Gastroesophageal sphincter (tissue), 4 donors: ENCODE data around the gene MYO9B. TPM values are rescaled to one million over a fixed set of nuclear protein-coding genes. Genes with fewer than 3 reads are reported as not detected.

Source experiments
- ATAC-seq: fragments of 150-250 bp; one replicate; pipeline ENCODE4 v1.9.1; 2016; ENCODE audit warnings: mild to moderate bottlenecking, moderate library complexity
- H3K27ac ChIP-seq, 4 donors: fragments of 200-600 bp; sonication (generic) in 3 of 4; 1 replicate in 3 of 4; 2 replicates in 1 of 4; pipeline ENCODE4 v1.5.1; 2016 to 2019
- H3K27me3 ChIP-seq: fragments of 200-600 bp; sonication (generic); one replicate; pipeline ENCODE4 v1.5.1; 2019
- H3K36me3 ChIP-seq, 2 donors: fragments of 200-600 bp; sonication (generic); one replicate each; pipeline ENCODE4 v1.5.1; 2019; ENCODE audit warnings: control low read depth in 1 of 2
- H3K4me1 ChIP-seq, 3 donors: fragments of 200-600 bp; sonication (generic); 1 replicate in 2 of 3; 2 replicates in 1 of 3; pipeline ENCODE4 v1.5.1; 2016 to 2019; ENCODE audit warnings: control low read depth in 2 of 3
- H3K4me3 ChIP-seq, 2 donors: fragments of 200-600 bp; sonication (generic); one replicate each; pipeline ENCODE4 v1.5.1; 2019; ENCODE audit warnings: mild to moderate bottlenecking in 1 of 2, moderate library complexity in 1 of 2
- H3K9me3 ChIP-seq, 3 donors: fragments of 200-600 bp; sonication (generic); one replicate each; pipeline ENCODE4 v1.5.1; 2017 to 2019; ENCODE audit warnings: control low read depth in 2 of 3
- CTCF ChIP-seq, 4 experiments: fragments of 200-600 bp in 2 of 4; fragments of 450-650 bp in 2 of 4; sonication (generic) in 1 of 4; IDR thresholded peaks; one replicate each; pipeline ENCODE4 v1.5.1; 2017 to 2019; ENCODE audit warnings: antibody characterized with exemption in 4 of 4, mild to moderate bottlenecking in 2 of 4, moderate library complexity in 2 of 4
- EP300 ChIP-seq: sonication (generic); formaldehyde crosslinking; IDR thresholded peaks from one replicate; pipeline ENCODE4 v1.6.1; 2017; ENCODE audit warnings: antibody characterized with exemption, mild to moderate bottlenecking
- POLR2A ChIP-seq, 2 donors: fragments of 450-650 bp; IDR thresholded peaks; one replicate each; pipeline ENCODE4 v1.6.1; 2017; ENCODE audit warnings: antibody characterized with exemption in 2 of 2, mild to moderate bottlenecking in 2 of 2, moderate library complexity in 1 of 2
- POLR2AphosphoS5 ChIP-seq: sonication (generic); formaldehyde crosslinking; IDR thresholded peaks from one replicate; pipeline ENCODE4 v1.6.1; 2017; ENCODE audit warnings: antibody characterized with exemption
- WGBS, 2 donors: methylation state at CpG; one replicate each; pipeline ENCODE4 v1.1.5; 2018; ENCODE audit warnings: low coverage in 1 of 2; 5-methylcytosine and 5-hydroxymethylcytosine counted together
- total RNA-seq, 4 donors: library from RNA; depleted of rRNA; stranded (reverse); fragments of >200 nt; gene quantifications; one replicate each; pipeline ENCODE4 v1.1.0, GENCODE V29; 2016

MYO9B gene
- total RNA-seq, 4 donors from 2014 or later, result 38.1 to 77.7 (median 66.2) TPM

DNA sequence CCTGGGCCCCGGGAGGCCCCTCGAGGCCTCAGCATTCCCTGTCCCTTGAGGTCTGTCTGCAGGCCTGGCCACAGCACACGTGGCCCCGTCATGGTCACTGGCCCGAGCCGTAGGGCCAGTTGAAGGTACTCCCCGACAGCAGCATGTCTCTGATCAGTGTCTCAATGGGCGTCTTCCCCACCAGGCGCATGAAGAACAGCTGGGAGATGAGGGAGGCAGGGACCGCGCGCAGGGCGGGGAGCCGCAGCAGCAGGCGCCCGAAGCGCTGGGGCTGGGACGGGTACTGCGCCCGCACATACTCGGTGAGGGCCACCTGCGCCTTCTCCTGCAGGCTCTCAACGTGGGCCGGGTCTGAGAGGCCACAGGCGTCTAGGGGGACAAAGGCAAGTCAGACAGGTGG, 156.7 kb downstream of the MYO9B start:
- no peaks in the 10 kb centered on the region for H3K27me3 ChIP-seq
- no peak overlapping the region for H3K27ac ChIP-seq
- no peaks in the 10 kb centered on the region for H3K9me3 ChIP-seq
- H3K4me1 ChIP-seq, result peaks cover 0 to 46% (median 12%) of the 10 kb centered on the region in 3 donors
- no peak for ATAC-seq
- WGBS, 2 donors, result 62 to 70% methylated on average over 2 to 7 of the region's 25 CpGs
- TF ChIP-seq CTCF (IDR thresholded peaks at IDR 0.05) (no peak), POLR2AphosphoS5 (no peak), POLR2A (IDR thresholded peaks at IDR 0.05) (no peak), EP300 (no peak)
- H3K36me3 ChIP-seq, result peaks cover 0 to 62% of the 10 kb centered on the region in 2 donors
- no peak overlapping the region for H3K4me3 ChIP-seq

DNA sequence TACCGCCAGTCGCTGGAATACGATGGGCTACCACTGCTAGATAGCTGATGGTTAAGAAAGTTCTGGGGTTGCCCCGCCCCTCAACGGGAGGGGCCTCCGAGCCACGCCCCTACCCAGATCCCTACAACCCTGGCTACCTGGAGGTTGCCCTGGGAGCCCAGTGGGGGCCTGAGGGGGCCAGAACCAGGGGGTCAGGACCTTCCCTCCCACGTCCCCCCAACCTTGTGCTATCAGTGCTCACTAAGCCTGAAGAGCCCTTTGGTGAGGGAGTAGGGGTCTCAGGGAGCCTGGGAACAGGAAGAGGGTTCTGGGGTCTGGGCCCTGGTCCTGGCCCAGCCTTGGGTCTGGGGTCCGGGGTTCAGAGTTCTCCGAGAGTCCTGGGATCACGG, 159.3 kb downstream of the MYO9B start:
- peaks cover 0 to 67% of the 10 kb centered on the region in 2 donors for H3K36me3 ChIP-seq
- peak; percentile 61 for ATAC-seq
- WGBS, 2 donors, result 30 to 35% methylated on average over 3 to 8 of the region's 11 CpGs
- no peaks in the 10 kb centered on the region for H3K9me3 ChIP-seq
- H3K27me3 ChIP-seq, result no peaks in the 10 kb centered on the region
- peak overlapping the region; percentile 12 to 87 (median 82) for H3K27ac ChIP-seq
- H3K4me1 ChIP-seq, result peaks cover 0 to 37% (median 12%) of the 10 kb centered on the region in 3 donors
- peak overlapping the region; percentile 35 to 63 for H3K4me3 ChIP-seq
- TF ChIP-seq EP300 (no peak), POLR2AphosphoS5 (no peak), CTCF (IDR thresholded peaks at IDR 0.05) (no peak), POLR2A (IDR thresholded peaks at IDR 0.05) (no peak)

DNA sequence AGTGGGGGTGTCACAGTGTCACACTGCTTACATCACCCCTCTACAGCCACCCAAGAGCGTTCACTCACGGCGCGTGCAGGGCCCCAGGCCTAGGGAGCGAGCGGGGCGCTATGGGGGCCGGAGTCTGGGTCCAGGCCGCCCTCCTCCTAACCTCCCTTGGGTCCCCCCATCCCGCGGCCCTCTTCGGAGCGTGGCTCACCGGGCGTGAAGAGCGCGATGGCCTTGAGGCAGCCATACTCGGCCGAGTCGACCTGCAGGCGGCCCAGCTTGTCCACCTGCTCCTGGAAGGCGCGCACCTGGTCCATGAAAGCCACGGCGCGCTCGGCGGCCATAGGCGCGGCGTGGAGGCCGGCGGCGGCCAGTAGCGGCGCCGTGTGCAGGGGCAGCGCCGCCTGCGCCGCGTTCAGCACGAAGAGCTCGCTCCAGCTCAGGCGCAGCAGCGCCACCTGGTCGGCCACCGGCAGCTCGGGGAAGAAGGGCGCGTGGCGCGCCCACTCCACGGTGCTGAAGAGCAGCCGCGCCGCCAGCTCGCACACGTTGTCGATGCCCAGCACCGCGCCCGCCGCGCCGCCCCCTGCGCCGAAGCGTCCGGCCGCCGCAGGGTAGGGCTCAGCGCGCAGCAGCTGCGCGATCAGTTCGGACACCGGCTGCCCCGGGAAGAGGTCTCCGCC, 159.9 kb downstream of the MYO9B start:
- Histone ChIP-seq H3K36me3 (peaks cover 0 to 67% of the 10 kb centered on the region in 2 donors), H3K4me1 (peaks cover 0 to 37% (median 12%) of the 10 kb centered on the region in 3 donors), H3K27ac (peak overlapping the region; percentile 12 to 87 (median 82)), H3K9me3 (no peaks in the 10 kb centered on the region), H3K4me3 (peak overlapping the region; percentile 35 to 63), H3K27me3 (no peaks in the 10 kb centered on the region)
- no peak for TF ChIP-seq POLR2AphosphoS5
- TF ChIP-seq POLR2A (IDR thresholded peaks at IDR 0.05), result no peak
- peak in 3 of 4 experiments; percentile 60 to 84 (median 63) for TF ChIP-seq CTCF (IDR thresholded peaks at IDR 0.05)
- ATAC-seq, result peak; percentile 89
- no CpG with 5 or more reads among the region's 80 CpGs for WGBS, 2 donors

- ATAC-seq, result peak; percentile 42
- Histone ChIP-seq H3K27ac (peak overlapping the region in 3 of 4 donors; percentile 80 to 87 (median 84)), H3K36me3 (peaks cover 0 to 65% of the 10 kb centered on the region in 2 donors), H3K27me3 (no peaks in the 10 kb centered on the region), H3K4me1 (peaks cover 0 to 39% (median 13%) of the 10 kb centered on the region in 3 donors), H3K9me3 (no peaks in the 10 kb centered on the region), H3K4me3 (peak overlapping the region; percentile 35 to 63)
- 0 to 20% methylated on average over 2 to 3 of the region's 27 CpGs for WGBS, 2 donors
- TF ChIP-seq POLR2A (IDR thresholded peaks at IDR 0.05) (no peak), EP300 (no peak), POLR2AphosphoS5 (no peak), CTCF (IDR thresholded peaks at IDR 0.05) (no peak)
Measured at GRCh38 chr19:17235971-17236777, 160.6 kb downstream of the MYO9B start.
